ENCODE data around the gene ITGA2.

The ITGA2 gene

DNA sequence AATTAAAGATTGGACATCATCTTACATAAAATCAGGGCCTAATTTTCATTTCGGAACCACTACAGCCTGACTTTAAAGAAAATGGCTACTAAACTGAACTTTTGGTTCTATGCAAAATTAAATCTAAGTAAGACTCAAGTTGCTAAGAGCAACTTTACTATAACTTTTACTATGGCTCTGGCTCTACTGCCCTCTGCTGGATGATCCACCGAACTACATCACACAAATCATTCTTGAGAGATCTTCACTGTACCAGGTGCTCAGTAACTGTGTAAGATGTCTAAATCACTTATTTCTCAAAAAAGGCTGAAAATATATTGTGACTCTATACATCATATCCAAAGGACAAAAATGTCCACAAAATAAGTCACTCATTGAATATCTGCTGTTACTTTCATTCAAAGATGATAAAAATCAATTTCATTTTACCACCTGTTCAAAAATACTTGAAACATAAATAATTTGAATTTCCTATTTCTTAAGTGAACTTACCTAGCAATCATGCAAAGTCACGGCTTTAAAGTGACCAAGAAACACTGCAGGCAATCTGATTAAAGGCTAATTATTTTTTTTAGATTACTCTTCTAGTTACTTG is 106.9 kb downstream of the ITGA2 start:
- Histone ChIP-seq H3K36me3 (ENCODE audit: control insufficient read depth, insufficient read depth, low read length) (no peaks in the 10 kb centered on the region), H3K9ac (no peak overlapping the region)
- TF ChIP-seq, protein P1, sequence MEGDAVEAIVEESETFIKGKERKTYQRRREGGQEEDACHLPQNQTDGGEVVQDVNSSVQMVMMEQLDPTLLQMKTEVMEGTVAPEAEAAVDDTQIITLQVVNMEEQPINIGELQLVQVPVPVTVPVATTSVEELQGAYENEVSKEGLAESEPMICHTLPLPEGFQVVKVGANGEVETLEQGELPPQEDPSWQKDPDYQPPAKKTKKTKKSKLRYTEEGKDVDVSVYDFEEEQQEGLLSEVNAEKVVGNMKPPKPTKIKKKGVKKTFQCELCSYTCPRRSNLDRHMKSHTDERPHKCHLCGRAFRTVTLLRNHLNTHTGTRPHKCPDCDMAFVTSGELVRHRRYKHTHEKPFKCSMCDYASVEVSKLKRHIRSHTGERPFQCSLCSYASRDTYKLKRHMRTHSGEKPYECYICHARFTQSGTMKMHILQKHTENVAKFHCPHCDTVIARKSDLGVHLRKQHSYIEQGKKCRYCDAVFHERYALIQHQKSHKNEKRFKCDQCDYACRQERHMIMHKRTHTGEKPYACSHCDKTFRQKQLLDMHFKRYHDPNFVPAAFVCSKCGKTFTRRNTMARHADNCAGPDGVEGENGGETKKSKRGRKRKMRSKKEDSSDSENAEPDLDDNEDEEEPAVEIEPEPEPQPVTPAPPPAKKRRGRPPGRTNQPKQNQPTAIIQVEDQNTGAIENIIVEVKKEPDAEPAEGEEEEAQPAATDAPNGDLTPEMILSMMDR (IDR thresholded peaks at IDR 0.05) = peak; percentile 86

DNA sequence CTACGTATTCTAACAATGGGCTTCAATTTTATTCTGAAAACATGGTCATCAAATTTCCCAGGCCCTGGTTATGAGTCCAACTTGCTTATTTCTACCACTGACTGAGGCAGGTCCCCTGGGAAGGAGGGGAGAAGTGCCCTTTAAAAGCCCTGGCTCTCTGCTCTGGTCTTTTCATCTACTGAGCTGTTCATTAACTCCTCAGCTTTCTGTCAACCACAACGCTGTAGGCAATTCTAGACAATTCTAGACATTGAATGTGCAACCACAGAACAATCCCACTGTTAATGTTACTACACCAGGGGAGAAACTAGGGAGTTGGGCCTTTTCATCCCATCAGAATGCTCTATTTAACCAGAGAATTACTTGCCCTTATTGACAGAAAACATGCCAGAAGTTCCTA is 110.4 kb downstream of the ITGA2 start:
- H3K36me3 ChIP-seq (ENCODE audit: control insufficient read depth, insufficient read depth, low read length) = no peaks in the 10 kb centered on the region
- H3K9me3 ChIP-seq (ENCODE audit: control insufficient read depth, low read length) = no peaks in the 10 kb centered on the region
- TF ChIP-seq, protein P1 (IDR thresholded peaks at IDR 0.05) = no peak
- H3K4me3 ChIP-seq (ENCODE audit: low read depth, low read length) = no peak overlapping the region
- no peaks in the 10 kb centered on the region for H3K4me1 ChIP-seq
- no peaks in the 10 kb centered on the region for H3K79me2 ChIP-seq
- H3K9ac ChIP-seq = no peak overlapping the region
- no peak overlapping the region for H3K4me2 ChIP-seq (ENCODE audit: low read length)
- no peaks in the 10 kb centered on the region for H3K27me3 ChIP-seq (ENCODE audit: control insufficient read depth, insufficient read depth, low read length)
- no peak overlapping the region for H3K27ac ChIP-seq
- no peak overlapping the region for H2AFZ ChIP-seq

More for the DNA sequence above, 106.9 kb downstream of the ITGA2 start:
- Histone ChIP-seq H3K4me2 (ENCODE audit: low read length) (no peak overlapping the region), H2AFZ (no peak overlapping the region), H3K79me2 (no peaks in the 10 kb centered on the region), H3K9me3 (ENCODE audit: control insufficient read depth, low read length) (no peaks in the 10 kb centered on the region), H3K27me3 (ENCODE audit: control insufficient read depth, insufficient read depth, low read length) (no peaks in the 10 kb centered on the region), H3K4me1 (peaks cover 5% of the 10 kb centered on the region), H3K27ac (no peak overlapping the region), H3K4me3 (ENCODE audit: low read depth, low read length) (no peak overlapping the region)

DNA sequence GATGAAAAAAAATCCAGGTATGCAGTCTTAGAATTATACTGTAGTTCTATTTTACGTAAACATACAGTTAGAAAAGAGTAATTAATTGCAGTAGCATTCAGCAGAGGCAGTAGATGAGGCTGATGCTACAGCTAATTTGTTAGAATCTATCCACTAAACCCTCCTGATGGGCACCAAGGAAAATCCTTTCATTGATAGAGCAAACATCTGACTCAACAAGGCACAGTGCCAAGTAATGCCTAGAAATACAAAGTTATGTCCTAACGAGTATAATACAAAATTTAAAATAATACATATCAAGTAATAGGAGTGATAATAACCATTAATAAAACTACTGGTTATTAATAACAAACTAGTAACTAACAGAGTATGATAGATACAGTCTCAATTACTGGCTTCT is 111.5 kb downstream of the ITGA2 start:
- Histone ChIP-seq H3K27me3 (ENCODE audit: control insufficient read depth, insufficient read depth, low read length) (no peaks in the 10 kb centered on the region), H3K4me2 (ENCODE audit: low read length) (no peak overlapping the region), H3K4me3 (ENCODE audit: low read depth, low read length) (no peak overlapping the region), H2AFZ (no peak overlapping the region), H3K79me2 (no peaks in the 10 kb centered on the region), H3K9me3 (ENCODE audit: control insufficient read depth, low read length) (no peaks in the 10 kb centered on the region), H3K9ac (no peak overlapping the region), H3K4me1 (no peaks in the 10 kb centered on the region), H3K36me3 (ENCODE audit: control insufficient read depth, insufficient read depth, low read length) (no peaks in the 10 kb centered on the region), H3K27ac (no peak overlapping the region)
- TF ChIP-seq, protein P1 (IDR thresholded peaks at IDR 0.05) = no peak

DNA sequence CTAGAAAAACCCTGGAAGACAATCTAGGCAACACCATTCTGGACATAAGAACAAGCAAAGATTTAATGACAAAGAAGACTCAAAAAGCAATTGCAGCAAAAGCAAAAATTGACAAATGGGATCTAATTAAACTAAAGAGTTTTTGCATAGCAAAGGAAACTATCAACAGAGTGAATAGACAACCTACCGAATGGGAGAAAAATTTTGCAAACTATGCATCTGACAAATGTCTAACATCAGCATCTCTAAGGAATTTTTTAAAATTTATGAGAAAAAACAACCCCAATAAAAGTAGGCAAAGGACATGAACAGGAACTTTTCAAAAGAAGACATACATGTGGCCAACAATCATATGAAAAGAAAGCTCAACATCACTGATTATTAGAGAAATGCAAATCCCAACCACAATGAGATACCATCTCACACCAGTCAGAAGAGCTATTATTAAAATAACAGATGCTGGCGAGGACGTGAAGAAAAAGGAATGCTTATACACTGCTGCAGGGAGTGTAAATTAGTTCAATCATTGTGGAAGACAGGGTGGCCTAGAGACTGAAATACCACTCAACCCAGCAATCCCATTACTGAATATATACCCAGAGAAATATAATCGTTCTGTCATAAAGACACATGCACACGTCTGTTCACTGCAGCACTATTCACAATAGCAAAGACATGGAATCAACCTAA is 116.6 kb downstream of the ITGA2 start:
- TF ChIP-seq, protein P1 (IDR thresholded peaks at IDR 0.05) = no peak
- Histone ChIP-seq H3K9me3 (ENCODE audit: control insufficient read depth, low read length) (no peaks in the 10 kb centered on the region), H3K4me2 (ENCODE audit: low read length) (no peak overlapping the region), H3K27ac (no peak overlapping the region), H3K79me2 (peaks cover 5% of the 10 kb centered on the region), H2AFZ (no peak overlapping the region), H3K36me3 (ENCODE audit: control insufficient read depth, insufficient read depth, low read length) (no peaks in the 10 kb centered on the region), H3K4me3 (ENCODE audit: low read depth, low read length) (no peak overlapping the region), H3K9ac (no peak overlapping the region), H3K27me3 (ENCODE audit: control insufficient read depth, insufficient read depth, low read length) (no peaks in the 10 kb centered on the region), H3K4me1 (peaks cover 5% of the 10 kb centered on the region)

DNA sequence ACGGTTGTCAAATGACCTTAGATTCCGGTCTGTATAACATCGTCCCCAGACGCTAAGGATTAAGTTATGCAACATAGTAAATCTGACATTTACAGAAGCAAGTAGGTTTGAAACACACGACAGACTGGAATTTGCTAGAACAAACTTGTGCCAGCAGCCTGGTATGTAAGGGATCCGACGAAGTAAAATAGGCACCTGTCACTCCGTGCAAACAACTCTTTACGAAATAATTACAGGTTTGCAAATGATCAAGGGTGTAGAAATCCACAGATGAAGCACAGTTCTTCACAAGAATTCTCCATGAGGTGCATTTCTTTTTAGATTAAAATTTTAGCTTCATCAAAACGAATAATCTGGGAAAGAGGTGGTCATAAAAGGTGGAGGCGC is 119.9 kb downstream of the ITGA2 start:
- peak overlapping the region; percentile 62 for H3K9ac ChIP-seq
- H2AFZ ChIP-seq = peak overlapping the region; percentile 96
- TF ChIP-seq, protein P1 (IDR thresholded peaks at IDR 0.05) = no peak
- peak overlapping the region; percentile 92 for H3K4me3 ChIP-seq (ENCODE audit: low read depth, low read length)
- H3K9me3 ChIP-seq (ENCODE audit: control insufficient read depth, low read length) = no peaks in the 10 kb centered on the region
- H3K79me2 ChIP-seq = peaks cover 5% of the 10 kb centered on the region
- peaks cover 5% of the 10 kb centered on the region for H3K4me1 ChIP-seq
- H3K4me2 ChIP-seq (ENCODE audit: low read length) = peak overlapping the region; percentile 90
- H3K27me3 ChIP-seq (ENCODE audit: control insufficient read depth, insufficient read depth, low read length) = no peaks in the 10 kb centered on the region
- H3K27ac ChIP-seq = peak overlapping the region; percentile 63
- H3K36me3 ChIP-seq (ENCODE audit: control insufficient read depth, insufficient read depth, low read length) = no peaks in the 10 kb centered on the region

Measured in parathyroid adenoma (tissue), 2 donors.